Embryonic facial prominence (tissue), 1 donor: ENCODE results near the gene KANK4.

Source experiments
- DNase-seq: peaks from one replicate; pipeline ENCODE4 v3.0.0-alpha.2; 2016; ENCODE audit errors: extremely low spot score

KANK4 gene

DNA sequence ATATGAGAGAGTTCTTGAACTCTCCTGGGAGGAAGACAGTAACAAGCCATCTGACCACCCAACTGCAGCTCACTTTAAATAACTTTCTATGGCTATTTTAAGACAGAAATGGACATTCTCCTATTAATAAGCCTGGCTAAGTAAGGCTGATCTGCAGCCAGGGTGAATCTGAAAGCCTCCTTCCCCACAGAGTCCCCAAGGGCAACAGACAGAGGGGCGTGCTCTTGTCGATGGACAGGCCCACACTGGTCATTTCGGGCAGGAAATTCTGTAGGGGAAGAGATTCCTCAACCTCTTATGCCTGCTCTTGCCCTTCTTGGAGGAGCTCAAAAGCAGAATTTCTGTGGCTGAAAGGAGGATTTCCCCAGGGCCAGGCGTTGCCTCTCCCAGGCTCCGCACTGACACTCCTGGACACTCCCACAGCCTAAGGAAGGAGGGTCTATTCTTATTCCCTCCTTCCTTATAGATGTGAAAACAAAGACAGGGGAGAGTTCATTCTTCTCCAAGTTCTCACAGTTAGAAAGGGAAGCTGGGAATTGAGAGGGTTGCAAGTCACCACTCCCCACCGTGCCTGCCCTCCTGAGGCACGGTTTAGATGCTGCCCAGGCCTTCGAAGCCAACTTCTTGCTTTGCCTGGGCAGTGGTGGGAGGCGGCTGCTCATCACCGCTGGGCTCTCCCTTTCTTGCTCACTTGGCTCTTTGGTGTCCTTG is 17.9 kb upstream of the KANK4 start:
- DNase-seq, result no peak

DNA sequence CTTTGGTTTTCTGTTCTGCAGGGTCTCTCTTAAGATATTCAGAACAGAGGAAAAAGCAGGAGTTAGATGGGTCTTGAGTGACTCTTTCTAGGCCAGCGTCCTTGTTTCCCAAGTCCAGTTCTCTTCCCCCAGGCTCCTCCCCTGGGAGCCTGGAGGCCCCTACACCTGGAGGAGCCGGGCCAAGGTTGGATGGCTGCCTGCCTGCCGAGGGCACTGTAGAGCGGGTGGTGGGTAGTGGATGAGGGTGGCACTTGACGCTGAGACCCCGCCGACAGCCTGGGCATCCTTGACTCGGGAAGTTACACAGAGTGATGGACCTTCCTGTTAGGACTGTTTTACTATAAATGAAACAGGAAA is 17.4 kb upstream of the KANK4 start:
- DNase-seq, result no peak

DNA sequence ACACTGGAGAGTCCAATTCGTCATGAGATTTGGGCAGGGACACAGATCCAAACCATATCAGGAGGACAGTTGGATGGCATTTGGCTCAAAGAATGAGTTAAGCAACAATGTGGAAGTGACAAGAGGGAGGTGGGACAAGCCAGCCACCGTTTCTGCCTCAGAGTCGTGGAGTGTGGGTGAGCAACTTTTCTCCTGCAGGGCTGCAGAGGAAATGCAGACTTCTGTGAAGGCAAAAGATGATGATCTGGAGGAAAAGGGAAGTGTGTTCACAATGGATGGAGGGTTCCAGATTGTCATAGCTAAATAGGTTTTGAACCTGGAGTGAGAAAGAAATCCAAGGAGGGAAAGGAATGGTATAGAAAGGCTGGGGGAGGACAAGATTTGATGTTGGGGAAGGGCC is 16.4 kb upstream of the KANK4 start:
- DNase-seq, result no peak

DNA sequence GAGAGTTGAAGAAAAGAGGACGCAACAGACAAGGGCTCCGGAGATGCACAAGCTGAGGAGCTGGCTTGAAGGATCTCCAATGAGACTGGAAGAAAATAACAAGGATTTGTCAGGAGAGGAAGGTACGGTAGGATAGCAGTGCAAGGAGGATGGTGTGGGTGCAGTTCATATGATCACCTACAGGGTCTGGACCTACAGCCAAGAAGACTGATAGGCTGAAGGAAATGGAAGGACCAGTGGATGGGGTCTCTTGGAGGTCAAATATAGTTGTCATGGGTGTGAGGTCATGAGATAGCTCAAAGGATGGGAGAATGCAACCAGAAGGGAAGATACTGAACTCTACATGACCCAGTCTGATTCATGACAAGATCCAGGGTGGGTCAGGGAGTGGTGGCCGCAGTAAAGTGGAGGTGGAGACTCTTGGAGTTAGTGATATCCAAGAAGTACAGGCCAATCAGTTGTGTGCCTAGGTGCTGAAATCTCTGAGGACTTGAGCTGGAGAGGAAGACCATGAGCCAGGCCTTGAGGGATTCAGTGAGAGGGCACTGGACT is 15.3 kb upstream of the KANK4 start:
- no peak for DNase-seq

DNA sequence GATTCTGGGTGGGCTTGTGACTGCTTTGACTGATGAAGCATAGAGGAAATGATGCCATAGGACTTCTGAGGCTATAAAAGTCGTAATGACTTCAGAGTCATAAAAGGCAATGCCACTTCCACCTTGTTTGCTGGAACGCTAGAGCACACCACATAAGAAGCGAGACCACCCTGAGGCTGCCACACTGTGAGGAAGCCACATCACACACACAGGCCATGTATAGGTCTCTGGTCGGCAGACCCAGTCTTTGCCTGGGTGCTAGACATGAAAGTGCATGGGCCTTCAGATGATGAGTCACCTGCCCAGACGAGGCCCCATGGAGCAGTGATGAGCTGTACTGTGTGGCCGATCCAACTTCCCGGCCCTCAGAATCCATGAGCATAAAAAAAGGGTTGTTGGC is 14.2 kb upstream of the KANK4 start:
- DNase-seq, result no peak

DNA sequence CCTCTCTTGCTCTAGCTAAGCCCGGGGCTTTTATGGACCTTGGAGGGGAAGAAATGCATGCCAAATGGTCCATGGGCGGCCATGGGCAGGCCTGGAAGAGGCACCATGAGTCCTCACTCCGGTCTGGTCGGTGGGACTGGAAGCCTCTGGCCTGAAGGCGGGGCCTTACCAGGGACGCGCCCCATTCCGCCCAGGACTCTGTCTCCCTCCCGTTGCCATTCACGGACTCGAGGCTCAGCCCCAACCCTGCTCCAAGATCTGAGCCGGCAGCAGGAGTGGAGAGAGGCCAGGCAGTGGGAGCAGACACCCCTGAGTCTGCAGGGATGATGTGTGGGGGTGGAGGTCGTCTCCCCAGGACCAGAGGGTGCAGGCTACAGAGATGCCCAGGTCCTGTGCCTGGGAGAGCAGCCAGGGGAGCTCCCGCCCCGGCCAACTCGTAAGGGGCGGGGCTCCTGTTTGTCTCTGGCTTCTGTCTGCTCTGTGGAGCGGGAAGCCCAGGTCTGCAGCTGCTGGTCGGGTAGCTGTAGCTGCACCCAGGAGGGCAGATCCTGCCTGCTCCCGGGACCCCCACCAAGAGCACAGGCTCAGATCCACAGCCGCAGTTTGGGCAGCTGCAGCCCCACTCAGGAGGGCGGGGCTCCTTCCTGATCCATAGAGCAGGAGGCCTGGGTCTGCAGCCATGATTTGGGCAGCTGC is 8.3 kb upstream of the KANK4 start:
- no peak for DNase-seq

GRCh38 chr1:62325681-62326080 is 6.4 kb upstream of the KANK4 start:
- DNase-seq, result no peak

DNA sequence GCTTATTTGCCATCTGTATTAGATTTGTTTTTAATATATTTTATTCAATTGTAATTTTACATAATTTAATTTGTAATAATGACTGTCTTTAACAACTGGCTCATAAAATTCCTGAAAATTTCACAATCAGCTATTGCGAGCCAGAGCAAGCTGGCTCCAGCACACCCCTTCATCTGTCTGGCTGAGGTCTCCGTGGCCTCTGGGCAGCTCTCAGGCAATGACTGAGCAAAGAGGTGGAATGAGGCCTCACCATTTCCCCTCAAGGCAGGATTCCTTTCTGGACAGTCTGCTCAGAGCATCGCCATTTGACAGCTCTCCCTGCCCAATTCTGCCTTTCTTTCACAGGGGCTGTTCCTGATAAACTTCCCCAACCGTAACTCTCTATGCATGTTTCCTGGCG is 5.8 kb upstream of the KANK4 start:
- no peak for DNase-seq

DNA sequence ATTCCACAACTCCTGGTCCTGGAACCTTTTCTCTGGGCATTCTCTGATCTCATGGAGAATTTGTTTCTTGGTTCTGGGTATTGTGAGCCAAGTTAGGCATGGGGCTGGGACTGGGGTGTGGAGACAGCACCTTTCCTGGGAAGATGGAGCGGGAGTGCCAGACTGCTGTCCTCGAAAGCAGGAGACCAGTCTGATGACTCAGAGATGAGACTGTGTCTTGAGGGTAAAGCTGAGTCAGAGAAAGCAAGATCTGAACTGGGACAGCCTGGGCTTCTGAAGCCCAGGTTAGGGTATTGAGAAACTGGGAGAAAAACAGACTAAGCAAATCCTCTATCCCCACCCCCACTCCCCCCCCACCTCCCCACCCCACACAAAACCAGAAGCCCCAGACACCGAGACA is 2.2 kb upstream of the KANK4 start:
- DNase-seq, result no peak

DNA sequence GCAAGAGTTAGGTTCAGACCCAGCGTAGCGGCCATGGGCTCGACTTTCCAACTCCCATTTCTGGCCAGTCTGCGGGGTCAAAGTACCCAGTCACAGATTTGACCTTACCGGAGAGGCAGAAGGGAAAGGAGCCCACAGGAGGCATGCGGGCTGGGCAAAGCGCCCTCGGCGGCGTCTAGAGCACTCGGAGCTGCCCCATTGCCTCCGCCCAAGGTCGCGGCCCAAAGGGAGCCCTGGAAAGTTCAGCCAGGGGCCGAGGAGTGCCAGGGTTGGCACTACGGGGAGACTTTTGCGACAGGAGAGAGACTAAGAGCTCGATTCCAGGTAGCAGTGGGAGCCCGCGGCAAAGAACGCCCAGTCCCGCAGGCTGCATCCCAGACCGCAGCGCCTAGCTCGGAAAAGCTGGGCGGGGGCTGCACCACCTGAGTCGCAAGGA is 896 bp downstream of the KANK4 start:
- DNase-seq, result no peak

GRCh38 chr1:62317021-62317768 is 2.0 kb downstream of the KANK4 start:
- DNase-seq, result no peak

- DNase-seq, result no peak
Measured at GRCh38 chr1:62316135-62316534, 3.1 kb downstream of the KANK4 start.

- DNase-seq, result no peak
Measured at GRCh38 chr1:62315387-62315786, 3.8 kb downstream of the KANK4 start.

GRCh38 chr1:62314454-62315350 is 4.5 kb downstream of the KANK4 start:
- no peak for DNase-seq

DNA sequence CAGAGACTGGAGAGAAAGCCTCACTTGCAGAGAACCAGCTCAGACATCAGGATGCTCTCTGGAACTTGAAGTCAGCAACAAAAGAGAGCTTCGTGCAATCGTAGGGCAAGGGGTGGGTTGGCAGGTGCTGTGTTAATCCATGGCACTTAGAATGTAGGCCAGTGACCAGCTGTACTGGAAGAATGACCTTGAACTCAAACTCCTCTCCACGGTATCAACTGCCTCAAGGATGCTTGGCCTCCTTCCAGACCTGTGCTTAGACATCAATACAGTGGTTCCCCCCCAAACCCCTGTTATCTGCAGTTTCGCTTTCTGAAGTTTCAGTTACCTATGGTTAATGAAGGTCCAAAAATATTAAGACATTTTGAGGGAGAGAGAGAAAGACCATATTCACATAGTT is 6.5 kb downstream of the KANK4 start:
- no peak for DNase-seq

- no peak for DNase-seq
Measured at GRCh38 chr1:62311473-62311943, 7.7 kb downstream of the KANK4 start.

- no peak for DNase-seq
Measured at GRCh38 chr1:62309906-62310305, 9.3 kb downstream of the KANK4 start.

- no peak for DNase-seq
Measured at GRCh38 chr1:62308606-62309005, 10.6 kb downstream of the KANK4 start.

DNA sequence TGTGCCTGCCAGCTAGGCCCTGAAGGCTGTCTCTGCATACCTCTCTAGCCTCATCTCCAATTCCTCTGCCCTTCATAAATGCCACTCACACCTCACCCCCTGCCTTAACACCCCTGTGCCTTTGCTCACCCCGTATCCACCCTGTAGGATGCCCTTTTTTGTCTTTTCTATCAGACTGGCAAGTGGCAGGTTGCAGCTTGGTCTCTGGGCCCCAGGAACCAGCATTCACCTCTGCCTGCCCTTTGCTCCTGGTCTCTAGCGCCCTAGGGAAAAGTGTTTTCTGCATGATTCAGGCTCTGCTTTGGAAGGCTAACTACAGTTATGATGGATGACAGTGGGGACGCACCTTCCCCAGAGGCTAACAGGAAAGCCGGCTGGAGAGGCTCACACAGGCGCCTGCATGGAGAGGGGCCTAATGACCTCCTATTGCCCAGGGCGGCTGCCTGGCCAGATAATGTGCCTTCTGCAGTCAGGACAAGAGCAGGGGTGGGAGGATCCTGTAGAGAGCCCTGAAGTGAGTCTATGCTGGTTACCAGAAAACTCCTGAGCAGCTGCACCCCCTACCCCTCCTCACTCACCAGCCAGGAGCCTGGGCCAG is 11.2 kb downstream of the KANK4 start:
- DNase-seq, result no peak

GRCh38 chr1:62307446-62307845 is 11.8 kb downstream of the KANK4 start:
- no peak for DNase-seq

DNA sequence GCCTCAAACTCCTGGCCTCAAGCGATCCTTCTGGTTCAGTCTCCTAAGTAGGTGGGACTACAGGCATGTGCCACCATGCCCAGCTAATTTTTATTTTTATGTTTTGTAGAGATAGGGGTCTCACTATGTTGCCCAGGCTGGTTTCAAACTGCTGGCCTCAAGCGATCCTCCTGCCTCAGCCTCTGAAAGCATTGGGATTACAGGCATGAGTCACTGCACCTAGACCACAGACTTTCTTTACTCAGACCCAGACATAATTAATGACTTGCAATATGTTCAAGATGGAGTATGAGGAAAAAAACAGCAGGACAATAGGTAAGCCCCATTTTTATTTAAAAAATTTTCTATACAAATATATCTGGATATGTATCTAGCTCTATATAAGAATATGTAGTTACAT is 13.2 kb downstream of the KANK4 start:
- no peak for DNase-seq
